NAMALWA (cell line): ENCODE results near the gene VAV3.

Experiments used
- DNase-seq: peaks from one replicate; pipeline ENCODE4 v3.0.0-alpha.2; 2015; ENCODE audit warnings: low spot score

Gene VAV3

DNA sequence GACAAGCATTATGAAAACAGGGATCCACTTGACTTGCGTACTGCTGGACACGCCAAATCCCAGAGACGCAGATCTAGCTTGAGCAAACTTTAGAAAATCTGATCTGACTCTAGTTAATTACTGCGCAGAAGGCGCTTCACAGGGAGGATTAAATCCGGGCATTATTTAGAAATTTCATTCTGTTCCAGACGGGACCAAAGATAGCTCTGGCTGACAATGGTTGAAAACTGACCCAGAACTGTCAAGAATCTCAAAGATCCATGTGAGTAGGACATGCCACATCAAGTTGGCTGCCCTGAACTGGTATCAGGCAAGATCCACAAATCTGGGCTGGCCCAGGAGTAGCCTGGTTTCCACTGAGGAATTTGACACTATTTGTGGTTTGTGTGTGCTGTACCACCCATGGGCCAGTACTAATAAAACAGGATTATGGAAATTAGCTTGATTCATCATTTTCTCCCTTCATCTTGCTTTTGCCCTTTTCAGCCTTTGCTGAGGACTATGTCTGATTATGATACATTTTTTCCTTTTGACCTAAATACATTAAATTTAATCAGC lies 171.0 kb downstream of the VAV3 start:
- no peak for DNase-seq

DNA sequence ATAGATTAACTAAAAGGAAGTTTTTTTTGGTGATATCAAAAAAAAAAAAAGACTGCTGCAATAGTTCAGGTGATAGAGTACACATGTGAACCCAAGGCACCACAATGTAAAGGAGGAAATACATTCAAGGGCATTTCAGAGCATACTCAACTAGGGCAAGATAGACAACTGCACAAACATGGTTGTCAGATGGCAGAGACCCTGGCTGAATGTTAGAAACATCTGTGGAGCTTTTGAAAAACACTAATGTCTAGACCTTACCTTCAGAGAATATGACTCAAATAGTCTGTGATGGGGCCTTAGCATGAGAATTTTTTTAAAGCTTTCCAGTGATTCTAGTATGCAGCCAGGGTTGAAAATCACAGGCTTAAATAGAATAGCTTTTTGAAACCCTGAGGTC lies 173.6 kb downstream of the VAV3 start:
- no peak for DNase-seq

DNA sequence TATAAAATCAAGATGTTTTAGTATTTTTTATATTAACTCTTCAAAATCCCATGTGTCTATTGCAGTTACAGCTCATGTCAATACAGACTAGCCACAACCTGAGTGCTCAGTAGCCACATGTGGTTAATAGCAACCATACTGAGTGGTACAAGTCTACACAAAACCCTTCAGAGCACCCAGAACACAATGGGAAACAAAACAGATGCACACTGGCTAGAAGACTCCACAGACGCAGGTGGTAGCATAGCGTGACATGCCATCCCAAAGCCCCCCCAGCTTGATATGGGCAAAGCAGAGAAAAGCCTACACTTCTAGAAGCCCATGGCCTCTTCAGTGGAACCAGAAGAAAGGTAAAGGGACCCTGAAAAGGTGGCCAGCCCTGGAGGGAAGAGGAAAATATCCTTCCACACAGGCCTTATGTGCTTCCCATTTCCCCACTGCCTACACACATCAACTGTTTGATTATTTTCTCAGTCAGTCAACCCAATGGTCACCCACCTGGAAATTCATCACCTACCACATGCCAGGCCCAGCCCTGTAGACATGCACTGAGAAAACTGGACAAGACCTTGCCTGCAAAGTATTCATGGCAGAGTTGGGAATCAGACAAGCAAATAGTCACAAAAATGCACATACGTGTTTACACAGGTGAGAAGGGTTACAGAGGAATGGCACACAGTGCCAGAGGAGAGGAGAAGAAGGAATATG lies 175.0 kb downstream of the VAV3 start:
- DNase-seq: no peak

DNA sequence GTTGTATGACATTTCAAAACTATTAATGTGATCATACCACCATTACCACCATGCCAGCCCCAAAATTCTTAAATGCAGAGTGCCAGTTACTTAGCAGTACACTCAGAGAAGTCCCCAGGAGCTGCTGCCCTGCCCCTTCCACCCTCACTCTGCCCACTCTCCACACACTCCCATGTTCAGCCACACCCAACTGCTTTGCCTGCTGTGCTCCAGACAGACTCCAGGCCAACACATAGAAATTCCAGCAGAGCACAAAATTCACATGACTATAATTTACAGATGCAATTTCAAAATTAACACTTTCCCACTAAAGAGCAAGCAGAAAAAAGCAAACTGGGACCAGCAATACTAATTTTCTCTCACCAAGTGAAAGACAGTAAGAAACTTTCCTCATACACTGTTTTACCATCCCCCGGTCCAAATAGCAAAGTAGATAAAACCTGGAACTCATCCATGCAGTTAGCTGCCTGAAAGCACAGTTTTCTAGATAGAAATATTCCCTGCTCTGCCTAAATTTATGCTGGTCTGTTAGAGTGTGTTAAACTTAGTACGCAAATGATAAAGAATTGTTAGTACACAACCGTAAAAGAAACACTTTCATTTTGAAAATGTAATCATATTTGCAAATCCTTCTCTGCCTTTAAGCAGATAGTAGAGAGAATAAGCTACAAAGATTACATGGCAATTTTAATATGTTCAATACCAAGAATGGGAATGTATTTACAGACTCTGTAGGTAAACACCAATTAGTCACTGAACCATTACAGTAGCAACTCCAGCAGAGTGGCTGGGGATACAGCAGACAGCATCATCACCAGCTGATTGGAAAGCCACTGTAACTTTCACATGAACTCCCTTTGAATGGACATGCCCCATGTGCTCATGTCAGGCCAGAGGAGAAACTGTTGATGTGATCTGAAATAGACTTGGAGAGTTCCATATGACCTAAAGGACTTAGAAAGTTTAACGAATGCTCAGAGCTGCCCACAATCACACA lies 176.5 kb downstream of the VAV3 start:
- no peak for DNase-seq

- peak; percentile 36 for DNase-seq
These were observed 177.7 kb downstream of the VAV3 start for GRCh38 chr1:107787299-107787698.

DNA sequence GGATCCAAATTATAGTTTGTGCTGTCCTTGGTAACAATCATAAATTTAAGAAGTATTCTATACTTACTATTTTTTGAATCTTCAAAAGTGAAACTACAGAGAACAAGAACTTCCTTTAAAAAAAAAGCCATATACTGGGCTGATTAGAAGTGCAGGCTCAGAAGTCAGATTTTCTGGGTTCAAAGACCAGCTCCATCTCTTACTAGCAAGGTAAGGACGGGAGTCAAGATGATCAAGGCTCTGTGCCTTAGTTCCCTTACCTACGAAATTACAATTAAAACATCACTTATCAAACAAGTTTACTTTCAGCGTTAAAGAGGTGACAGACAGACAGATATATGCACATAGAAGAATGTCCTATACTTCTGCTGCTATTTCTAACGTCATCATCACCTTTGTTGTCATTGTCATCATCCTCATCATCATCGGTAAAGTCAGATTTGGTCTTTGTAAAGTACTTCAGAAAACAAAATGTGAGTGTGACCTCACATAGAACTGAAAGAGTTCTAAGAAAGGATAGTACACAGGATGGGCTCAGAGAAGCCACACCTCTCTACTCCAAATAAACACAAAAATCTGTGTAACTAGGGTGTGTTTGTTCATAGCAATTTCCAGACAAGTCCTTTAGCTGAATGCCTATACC lies 178.7 kb downstream of the VAV3 start:
- DNase-seq: no peak

DNA sequence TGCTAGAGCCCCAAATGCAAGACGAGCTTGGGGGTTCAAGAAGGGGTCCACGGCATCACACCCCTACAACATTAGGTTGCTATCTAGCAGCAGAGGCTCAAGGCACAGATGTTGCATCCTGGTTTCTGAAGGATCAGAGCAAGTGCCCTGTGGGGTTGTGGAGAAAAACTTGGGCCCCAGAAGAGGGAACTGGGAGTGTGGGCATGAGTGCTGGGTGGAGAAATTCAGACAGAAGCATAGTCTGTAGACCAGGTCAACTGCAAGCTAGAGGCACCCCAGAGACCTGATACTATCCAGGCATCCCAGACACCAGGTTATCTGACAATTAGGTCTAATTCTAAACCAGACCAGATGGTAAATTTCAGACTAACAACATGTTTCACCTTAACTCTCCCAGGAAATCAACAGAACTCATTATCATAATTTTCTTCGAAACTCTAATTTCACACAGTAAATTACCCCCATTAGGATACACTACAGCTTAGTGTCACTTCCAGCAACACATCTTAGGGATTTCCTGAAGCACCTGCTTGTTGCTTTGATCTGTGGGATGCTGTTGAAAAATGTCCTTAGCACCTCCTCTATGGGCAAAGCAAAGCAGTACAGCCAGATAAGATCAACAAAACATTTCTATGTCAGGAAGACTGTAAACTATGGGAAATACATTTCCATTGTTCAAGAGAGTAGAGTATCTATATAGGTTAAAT lies 179.3 kb downstream of the VAV3 start:
- DNase-seq: no peak

DNA sequence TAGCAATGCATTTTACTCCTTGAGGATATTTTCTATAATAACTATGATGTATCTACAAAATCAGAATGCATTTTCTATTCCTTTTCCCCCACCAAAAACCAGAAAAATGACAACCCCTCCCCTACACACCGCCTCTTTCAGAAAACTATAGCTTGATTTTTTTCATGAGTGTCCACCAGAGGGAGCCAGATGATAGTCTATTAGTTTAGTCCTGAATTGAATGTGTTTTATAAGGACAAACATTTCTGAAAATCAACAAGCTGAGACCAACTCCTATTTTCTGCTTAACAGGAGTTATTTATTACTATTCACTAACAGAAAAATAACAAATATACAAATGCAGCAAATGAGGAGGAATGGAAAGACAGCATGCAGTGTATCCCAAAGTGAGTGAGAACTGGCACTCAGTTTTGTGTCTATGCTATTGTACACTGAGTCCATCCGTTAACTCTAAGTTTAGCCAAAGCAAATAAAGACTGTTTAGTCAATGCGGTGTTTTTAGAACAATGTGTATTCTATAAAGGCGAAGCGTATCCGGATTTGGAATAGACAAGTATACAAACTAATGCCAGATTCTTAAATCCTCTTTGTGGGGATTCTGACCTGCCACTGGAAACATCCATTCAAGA lies 182.6 kb downstream of the VAV3 start:
- DNase-seq: peak; percentile 75

- DNase-seq: no peak
These were observed 183.7 kb downstream of the VAV3 start for GRCh38 chr1:107781245-107781644.

GRCh38 chr1:107777664-107778047 lies 187.3 kb downstream of the VAV3 start:
- DNase-seq: no peak

GRCh38 chr1:107776900-107777663 lies 187.9 kb downstream of the VAV3 start:
- DNase-seq: peak; percentile 24

- no peak for DNase-seq
These were observed 193.6 kb downstream of the VAV3 start for GRCh38 chr1:107771377-107771776.

DNA sequence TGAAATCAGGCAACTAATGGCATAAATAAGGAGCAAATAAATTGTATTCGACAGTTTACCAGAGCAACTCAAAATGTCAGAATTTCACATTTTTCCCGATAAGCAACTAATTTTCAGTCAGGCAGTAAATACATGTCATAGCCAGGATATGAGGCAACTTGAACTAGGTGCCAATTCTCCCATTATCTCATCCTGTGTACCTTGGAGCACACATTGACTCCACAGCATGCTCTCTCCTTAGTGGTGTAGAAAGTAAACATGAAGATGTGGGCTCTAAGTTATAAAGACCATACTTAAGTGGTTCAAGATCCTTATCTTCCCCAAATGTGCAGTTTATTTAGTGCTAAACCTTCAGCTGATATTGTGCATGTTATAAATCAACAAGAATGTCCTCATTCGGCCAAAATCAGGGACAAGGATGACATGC lies 197.8 kb downstream of the VAV3 start:
- no peak for DNase-seq

- DNase-seq: no peak
These were observed 198.4 kb downstream of the VAV3 start for GRCh38 chr1:107766533-107766932.

- no peak for DNase-seq
These were observed 202.1 kb downstream of the VAV3 start for GRCh38 chr1:107762751-107763390.

- DNase-seq: no peak
These were observed 204.9 kb downstream of the VAV3 start for GRCh38 chr1:107760065-107760464.

DNA sequence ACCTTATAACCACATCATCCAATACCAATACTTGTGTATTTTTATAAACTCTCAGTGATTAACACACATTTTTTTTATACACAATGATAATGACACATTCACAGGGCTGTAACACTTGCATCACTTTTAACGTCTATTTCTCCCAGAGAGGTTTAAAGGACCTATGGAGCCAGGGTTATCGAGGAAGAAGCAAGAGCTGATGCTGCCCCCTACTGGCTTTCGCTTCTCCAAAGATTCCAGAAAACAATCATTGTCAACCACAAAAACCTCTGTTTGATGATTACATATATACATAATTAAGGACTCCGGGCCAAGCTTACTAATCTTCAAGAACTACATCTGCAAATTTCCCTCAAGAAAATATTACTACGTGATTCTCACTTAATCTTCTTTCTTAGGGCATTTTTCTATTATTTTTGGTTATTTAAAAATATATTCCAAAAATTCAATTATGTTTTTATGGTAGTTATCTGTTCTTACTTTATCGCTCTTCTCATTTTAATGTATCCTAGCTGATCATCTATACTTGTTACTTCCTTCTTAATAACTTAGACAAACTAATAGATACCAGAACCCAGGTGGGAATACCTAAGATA lies 214.5 kb downstream of the VAV3 start:
- DNase-seq: peak; percentile 74

DNA sequence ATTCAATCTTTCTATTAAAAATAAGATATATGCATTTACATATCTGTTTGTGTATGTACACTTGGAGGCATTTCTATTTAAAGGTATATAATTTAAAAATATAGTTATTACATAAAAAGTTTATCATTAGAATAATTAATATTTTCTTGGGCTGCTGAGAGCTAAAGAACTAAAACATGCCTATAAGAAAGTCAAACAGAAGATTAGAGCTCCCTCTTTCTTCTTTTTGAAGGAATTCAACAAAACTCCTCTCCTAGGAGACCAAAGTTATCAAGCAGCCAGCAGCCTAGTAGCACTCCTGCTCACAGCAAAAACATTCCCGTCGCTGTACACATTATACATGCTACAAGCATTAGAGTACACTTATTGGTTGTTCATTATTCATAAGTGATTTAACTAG lies 216.4 kb downstream of the VAV3 start:
- DNase-seq: peak; percentile 16

DNA sequence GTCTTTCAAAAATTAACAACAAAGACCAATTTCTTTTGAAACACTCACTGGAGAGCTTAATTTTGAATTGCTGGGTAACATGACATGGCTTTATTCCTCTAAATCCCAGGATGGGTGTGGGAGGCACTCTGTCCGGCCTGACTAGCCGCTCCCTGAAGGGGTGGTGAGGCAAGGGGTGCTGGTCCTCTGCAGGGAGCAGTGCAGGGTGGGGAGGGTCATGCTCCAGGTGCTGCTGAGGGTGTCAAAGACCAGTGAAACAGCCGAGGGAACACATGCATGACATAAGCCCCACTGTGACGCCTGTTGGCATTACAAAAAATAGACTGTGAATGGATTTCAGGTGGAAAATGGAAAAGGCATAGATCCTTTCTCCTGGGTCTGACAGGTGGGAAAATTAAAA lies 223.7 kb downstream of the VAV3 start:
- no peak for DNase-seq

- DNase-seq: no peak
These were observed 224.4 kb downstream of the VAV3 start for GRCh38 chr1:107740579-107740978.
